Anterior cingulate cortex (tissue), 58 donors: ENCODE data around the gene EXTL1.
A peak's percentile ranks its signal among the peaks of the same experiment; 100 is the strongest.

Experiments
- DNase-seq, 58 donors: peaks; one replicate each; lab custom pipeline; 2025; lab: John Stamatoyannopoulos, UW

The EXTL1 gene

GRCh38 chr1:25996966-25997827 lies 24.4 kb upstream of the EXTL1 start:
- DNase-seq = peak in 2 of 58 donors; percentile 17 to 48

- DNase-seq = peak; percentile 66 to 98 (median 95)
Observed at GRCh38 chr1:25997828-25998761, 23.5 kb upstream of the EXTL1 start, which contains the start of gene PAFAH2. PAFAH2 (minus strand) TSS chr1:25998063; CDS start chr1:25990816, 7,247 bp downstream.

- no peak for DNase-seq
Observed at GRCh38 chr1:25999041-25999800, 22.4 kb upstream of the EXTL1 start.

GRCh38 chr1:26003262-26003661 lies 18.3 kb upstream of the EXTL1 start:
- no peak for DNase-seq

GRCh38 chr1:26003756-26004155 lies 17.8 kb upstream of the EXTL1 start:
- no peak for DNase-seq

- DNase-seq = no peak
Observed at GRCh38 chr1:26005434-26006105, 16.0 kb upstream of the EXTL1 start.

GRCh38 chr1:26006710-26007109 lies 14.9 kb upstream of the EXTL1 start:
- DNase-seq = no peak

- no peak for DNase-seq
Observed at GRCh38 chr1:26009796-26010447, 11.7 kb upstream of the EXTL1 start.

GRCh38 chr1:26010825-26011224 lies 10.8 kb upstream of the EXTL1 start:
- DNase-seq = no peak

- no peak for DNase-seq
Observed at GRCh38 chr1:26012864-26013263, 8.7 kb upstream of the EXTL1 start.

GRCh38 chr1:26014179-26014578 lies 7.4 kb upstream of the EXTL1 start:
- no peak for DNase-seq

- no peak for DNase-seq
Observed at GRCh38 chr1:26015358-26015757, 6.2 kb upstream of the EXTL1 start.

GRCh38 chr1:26016258-26016952 lies 5.2 kb upstream of the EXTL1 start:
- peak in 26 of 58 donors; percentile 16 to 66 (median 42) for DNase-seq

- DNase-seq = no peak
Observed at GRCh38 chr1:26016953-26017545, 4.5 kb upstream of the EXTL1 start.

GRCh38 chr1:26017606-26018005 lies 4.0 kb upstream of the EXTL1 start:
- DNase-seq = no peak

- DNase-seq = no peak
Observed at GRCh38 chr1:26019641-26020315, 1.8 kb upstream of the EXTL1 start.

GRCh38 chr1:26020330-26020768 lies 1.2 kb upstream of the EXTL1 start:
- peak in 18 of 58 donors; percentile 14 to 53 (median 33) for DNase-seq
